Endothelial cell of umbilical vein (primary cell): ENCODE results near the gene DNAH1. TPM values are rescaled to one million over a fixed set of nuclear protein-coding genes. Genes with fewer than 3 reads are reported as not detected.

Experiments used
- BruUV-seq: library from RNA; stranded (reverse); fragments of 400-500 nt; replicated peaks from 2 replicates; lab custom pipeline; 2021; lab: Mats Ljungman, UMichigan
- CTCF ChIA-PET: fragments of 300-600, 350-600 bp; sonication (Branson Sonifier 250); formaldehyde crosslinking; loops from one replicate; lab custom pipeline; 2021; ENCODE audit warnings: antibody characterized with exemption, inconsistent platforms; lab: Charles Lee
- POLR2A ChIA-PET: fragments of 300-600, 350-600 bp; sonication (Branson Sonifier 250); formaldehyde crosslinking; loops from one replicate; lab custom pipeline; 2021; ENCODE audit warnings: antibody characterized with exemption, inconsistent platforms; lab: Charles Lee
- DNase-seq: peaks from one replicate; pipeline ENCODE4 v3.0.0-alpha.2; 2011; ENCODE audit warnings: low read depth, low spot score
- FAIRE-seq: peaks from 2 replicates; lab custom pipeline; 2011; peaks lifted over from hg19 to GRCh38; lab: Jason Lieb, UNC
- H2AFZ ChIP-seq: 2 replicates; pipeline ENCODE4 v1.6.0; 2012; ENCODE audit warnings: low read depth, low read length, control low read depth, inconsistent platforms
- H3K27ac ChIP-seq: 2 replicates; pipeline ENCODE4 v1.5.1; 2011; ENCODE audit warnings: low read depth, mild to moderate bottlenecking, control low read depth, low read length, moderate library complexity; ENCODE audit not compliant: insufficient read depth
- H3K27me3 ChIP-seq, 2 experiments: 2 replicates each; pipeline versions ENCODE4 v1.6.0 to v1.6.1; 2011; ENCODE audit warnings: low read length in 2 of 2, mixed read lengths in 1 of 2; ENCODE audit not compliant: control insufficient read depth in 2 of 2, insufficient read depth in 2 of 2
- H3K36me3 ChIP-seq, 2 experiments: 2 replicates in 1 of 2; 3 replicates in 1 of 2; pipeline ENCODE4 v1.5.1; 2011; ENCODE audit warnings: low read length in 2 of 2, mild to moderate bottlenecking in 1 of 2, moderate library complexity in 1 of 2; ENCODE audit not compliant: control insufficient read depth in 2 of 2, insufficient read depth in 2 of 2; ENCODE audit errors: extremely low read depth in 1 of 2
- H3K4me1 ChIP-seq: 3 replicates; pipeline ENCODE4 v1.5.1; 2011; ENCODE audit warnings: mild to moderate bottlenecking, low read length; ENCODE audit not compliant: control insufficient read depth, insufficient read depth; ENCODE audit errors: extremely low read depth
- H3K4me2 ChIP-seq: 2 replicates; pipeline ENCODE4 v1.6.1; 2011; ENCODE audit warnings: low read length, control low read depth, mixed read lengths; ENCODE audit not compliant: insufficient read depth
- H3K4me3 ChIP-seq, 3 experiments: fragments of 200-600 bp in 1 of 3; sonication (generic), shearing (Covaris generic) in 1 of 3; replicated peaks in 1 of 3; 2 replicates each; pipeline ENCODE4 v1.5.1; 2011 to 2016; ENCODE audit warnings: control low read depth in 3 of 3, low read length in 3 of 3, mild to moderate bottlenecking in 2 of 3, inconsistent platforms in 1 of 3, low read depth in 1 of 3, moderate library complexity in 1 of 3; ENCODE audit not compliant: insufficient read depth in 1 of 3
- H3K79me2 ChIP-seq: 2 replicates; pipeline ENCODE4 v1.6.0; 2012; ENCODE audit warnings: low read length, inconsistent platforms; ENCODE audit not compliant: control insufficient read depth, insufficient read depth
- H3K9ac ChIP-seq: replicated peaks from 2 replicates; pipeline ENCODE3; 2011; ENCODE audit warnings: low read length, control low read depth; ENCODE audit not compliant: insufficient read depth; ENCODE audit errors: extremely low read depth
- H3K9me1 ChIP-seq: replicated peaks from 3 replicates; pipeline ENCODE4 v1.6.0; 2011; ENCODE audit warnings: mild to moderate bottlenecking, low read length; ENCODE audit not compliant: control insufficient read depth, insufficient read depth; ENCODE audit errors: extremely low read depth
- H3K9me3 ChIP-seq: replicated peaks from 2 replicates; pipeline ENCODE4 v1.5.1; 2012; ENCODE audit warnings: low read length, inconsistent platforms; ENCODE audit not compliant: control insufficient read depth, insufficient read depth
- H4K20me1 ChIP-seq: replicated peaks from 2 replicates; pipeline ENCODE3; 2011; ENCODE audit warnings: mild to moderate bottlenecking, low read length; ENCODE audit not compliant: control insufficient read depth, insufficient read depth; ENCODE audit errors: extremely low read depth
- EZH2 ChIP-seq: IDR thresholded peaks from 2 replicates; pipeline ENCODE4 v1.6.1; 2012; ENCODE audit warnings: borderline replicate concordance, low read depth, mild to moderate bottlenecking, moderate library complexity, low read length, inconsistent platforms; ENCODE audit not compliant: severe bottlenecking
- FOS ChIP-seq: IDR thresholded peaks from 2 replicates; pipeline ENCODE4 v1.6.1; 2011; ENCODE audit warnings: mild to moderate bottlenecking, low read length, moderate library complexity, borderline replicate concordance; ENCODE audit not compliant: insufficient read depth
- GATA2 ChIP-seq: IDR thresholded peaks from 2 replicates; pipeline ENCODE4 v1.7.0; 2011; ENCODE audit warnings: low read depth, mild to moderate bottlenecking, moderate library complexity, mixed read lengths, low read length; ENCODE audit not compliant: insufficient read length, insufficient read depth
- JUN ChIP-seq: IDR thresholded peaks from 2 replicates; pipeline ENCODE4 v1.6.1; 2011; ENCODE audit warnings: borderline replicate concordance, low read depth; ENCODE audit not compliant: insufficient read length, insufficient read depth
- MYC ChIP-seq: IDR thresholded peaks from one replicate; pipeline ENCODE4 v1.6.1; 2011; ENCODE audit warnings: mild to moderate bottlenecking, low read depth, low read length
- POLR2A ChIP-seq: IDR thresholded peaks from 2 replicates; pipeline ENCODE4 v1.6.1; 2012; ENCODE audit warnings: low read depth, mild to moderate bottlenecking, control low read depth, low read length
- POLR2AphosphoS5 ChIP-seq: IDR thresholded peaks from 2 replicates; pipeline ENCODE4 v1.6.1; 2012; ENCODE audit warnings: low read depth, mild to moderate bottlenecking, control low read depth, low read length, moderate library complexity; ENCODE audit not compliant: insufficient read depth
- dilution Hi-C: fragments of 300-500 bp; cut with MboI; formaldehyde crosslinking; loops from one replicate; pipeline ENCODE4 v1.15.0; 2019; ENCODE audit warnings: low sequenced_read_pairs; ENCODE audit not compliant: extremely low pct_ligation_motif_present
- intact Hi-C: fragments of 100-400 bp; cut with micrococcal nuclease; formaldehyde crosslinking; loops from one replicate; pipeline ENCODE4 v1.10.0; 2022
- polyA plus RNA-seq, 4 experiments: library from polyadenylated mRNA; depleted of rRNA in 3 of 4; stranded (reverse) in 3 of 4; unstranded in 1 of 4; fragments of >200 nt; gene quantifications; 2 replicates each; pipeline versions ENCODE4 v1.2.1 to v1.2.3, GENCODE V29; 2011 to 2012; ENCODE audit warnings: missing spikeins in 1 of 4
- total RNA-seq: library from RNA; stranded (reverse); gene quantifications from 2 replicates; pipeline ENCODE4 v1.2.3, GENCODE V29; 2021
- TF ChIP-seq, protein P1 (sequence below), 2 donors: IDR thresholded peaks; 1 replicate in 1 of 2; 2 replicates in 1 of 2; pipeline ENCODE4 v1.5.1; 2011; ENCODE audit warnings: low read length in 2 of 2, mild to moderate bottlenecking in 2 of 2, moderate library complexity in 2 of 2, control low read depth in 1 of 2, inconsistent platforms in 1 of 2, low read depth in 1 of 2; ENCODE audit not compliant: insufficient read depth in 1 of 2; ENCODE audit errors: extremely low read depth in 1 of 2

The DNAH1 gene
- total and polyA plus RNA-seq, 2 donors (not counting 3 experiments of a cell fraction or from before 2014, with no cell fraction given) = 5.8 to 6.0 TPM

DNA sequence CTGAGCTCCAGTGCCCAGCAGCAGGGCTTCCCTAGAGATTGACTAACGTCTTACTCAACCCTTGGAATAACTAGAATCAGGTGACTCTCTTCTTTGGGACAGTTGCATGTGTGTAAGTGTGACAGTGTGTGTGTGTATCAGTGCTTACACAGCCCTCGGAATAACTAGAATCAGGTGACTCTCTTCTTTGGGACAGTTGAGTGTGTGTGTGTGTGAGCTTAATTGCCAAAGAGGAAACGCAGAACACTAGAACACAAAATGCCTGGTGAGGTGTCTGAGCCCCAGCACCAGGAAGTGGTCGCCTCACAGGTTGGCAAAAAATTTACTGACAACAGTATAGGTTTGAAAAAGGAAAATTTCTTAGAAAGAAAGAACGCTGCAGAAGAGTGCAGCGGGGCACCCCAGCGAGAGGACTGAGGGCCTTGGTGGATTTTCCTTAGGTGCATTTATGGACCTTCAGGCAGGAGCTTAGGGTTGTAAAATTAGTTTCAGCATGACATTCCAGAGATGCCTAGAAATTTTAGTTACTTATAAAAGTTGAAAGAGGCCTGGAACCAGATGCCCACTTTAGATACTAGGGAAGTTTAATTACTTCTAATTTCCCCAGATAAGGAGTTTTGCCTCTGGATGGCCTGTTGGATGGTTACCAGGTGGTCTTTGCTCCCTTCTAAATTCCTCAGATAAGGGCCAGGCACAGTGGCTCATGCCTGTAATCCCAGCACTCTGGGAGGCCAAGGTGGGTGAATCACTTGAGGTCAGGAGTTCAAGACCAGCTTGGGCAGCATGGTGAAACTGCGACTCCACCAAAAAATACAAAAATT, 33.9 kb upstream of the DNAH1 start:
- H3K36me3 ChIP-seq = no peaks in the 10 kb centered on the region
- intact Hi-C loops (no loop called here), dilution Hi-C loops (no loop called here)
- no peak overlapping the region for H3K9ac ChIP-seq
- H2AFZ ChIP-seq = no peak overlapping the region
- H3K4me2 ChIP-seq = no peak overlapping the region
- peaks cover 10% of the 10 kb centered on the region for H3K79me2 ChIP-seq
- H3K27ac ChIP-seq = no peak overlapping the region
- FAIRE-seq (no peak), DNase-seq (no peak)
- TF ChIP-seq MYC = no peak
- no peaks in the 10 kb centered on the region for H3K9me1 ChIP-seq
- H3K4me1 ChIP-seq = peaks cover 21% of the 10 kb centered on the region
- no peaks in the 10 kb centered on the region for H4K20me1 ChIP-seq
- POLR2A ChIA-PET = no interaction called here
- no peaks in the 10 kb centered on the region for H3K9me3 ChIP-seq
- H3K27me3 ChIP-seq = no peaks in the 10 kb centered on the region
- H3K4me3 ChIP-seq = no peak overlapping the region
- BruUV-seq = no TSS peak
- CTCF ChIA-PET = interaction anchor here (1.2 to 2.0 kb wide), 3 partner anchors 13 to 57 kb away, joined by 4 to 7 read pairs (median 4); no protein-coding TSS in a partner anchor

DNA sequence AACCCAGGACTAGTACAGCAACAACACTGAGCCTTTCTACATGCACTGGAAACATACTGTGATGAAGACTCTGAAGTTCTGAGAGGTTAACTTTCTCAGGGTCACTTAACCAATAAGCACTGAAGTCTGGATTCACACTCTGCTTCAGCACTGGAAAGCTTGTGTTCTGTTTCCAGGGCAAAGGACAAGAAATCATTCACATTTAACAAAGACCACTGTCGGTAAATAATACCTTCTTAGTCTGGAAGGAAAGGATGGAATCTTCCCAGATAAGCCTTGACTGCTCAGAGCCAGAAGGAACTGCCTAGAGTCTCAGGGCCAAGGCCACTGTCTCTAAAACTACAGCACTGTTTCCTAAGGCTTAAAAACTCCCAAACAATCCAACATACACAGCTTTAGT, 32.8 kb upstream of the DNAH1 start:
- no peak for TF ChIP-seq GATA2
- no peak for TF ChIP-seq FOS
- no peak for TF ChIP-seq POLR2A
- no peak for TF ChIP-seq EZH2
- TF ChIP-seq JUN = no peak
- TF ChIP-seq MYC = no peak
- TF ChIP-seq POLR2AphosphoS5 = no peak
- TF ChIP-seq, protein P1, sequence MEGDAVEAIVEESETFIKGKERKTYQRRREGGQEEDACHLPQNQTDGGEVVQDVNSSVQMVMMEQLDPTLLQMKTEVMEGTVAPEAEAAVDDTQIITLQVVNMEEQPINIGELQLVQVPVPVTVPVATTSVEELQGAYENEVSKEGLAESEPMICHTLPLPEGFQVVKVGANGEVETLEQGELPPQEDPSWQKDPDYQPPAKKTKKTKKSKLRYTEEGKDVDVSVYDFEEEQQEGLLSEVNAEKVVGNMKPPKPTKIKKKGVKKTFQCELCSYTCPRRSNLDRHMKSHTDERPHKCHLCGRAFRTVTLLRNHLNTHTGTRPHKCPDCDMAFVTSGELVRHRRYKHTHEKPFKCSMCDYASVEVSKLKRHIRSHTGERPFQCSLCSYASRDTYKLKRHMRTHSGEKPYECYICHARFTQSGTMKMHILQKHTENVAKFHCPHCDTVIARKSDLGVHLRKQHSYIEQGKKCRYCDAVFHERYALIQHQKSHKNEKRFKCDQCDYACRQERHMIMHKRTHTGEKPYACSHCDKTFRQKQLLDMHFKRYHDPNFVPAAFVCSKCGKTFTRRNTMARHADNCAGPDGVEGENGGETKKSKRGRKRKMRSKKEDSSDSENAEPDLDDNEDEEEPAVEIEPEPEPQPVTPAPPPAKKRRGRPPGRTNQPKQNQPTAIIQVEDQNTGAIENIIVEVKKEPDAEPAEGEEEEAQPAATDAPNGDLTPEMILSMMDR (IDR thresholded peaks at IDR 0.05; ENCODE audit: extremely low read depth in 1 of 2, insufficient read depth in 1 of 2, low read depth in 1 of 2, low read length in 2 of 2) = no peak
- ChIA-PET CTCF (interaction anchor here (0.8 to 2.0 kb wide), 5 partner anchors 43 to 129 kb away, joined by 3 to 7 read pairs (median 5); no protein-coding TSS in a partner anchor), POLR2A (no interaction called here)
- Histone ChIP-seq H3K4me2 (no peak overlapping the region), H3K36me3 (no peaks in the 10 kb centered on the region), H3K9me3 (no peaks in the 10 kb centered on the region), H3K27ac (no peak overlapping the region), H4K20me1 (no peaks in the 10 kb centered on the region), H3K9ac (no peak overlapping the region), H3K9me1 (no peaks in the 10 kb centered on the region), H3K4me1 (peaks cover 21% of the 10 kb centered on the region), H3K4me3 (no peak overlapping the region), H2AFZ (no peak overlapping the region), H3K79me2 (no peaks in the 10 kb centered on the region), H3K27me3 (no peaks in the 10 kb centered on the region)
- intact Hi-C loops (no loop called here), dilution Hi-C loops (no loop called here)
- BruUV-seq = no TSS peak
- DNase-seq (no peak), FAIRE-seq (no peak)
